DOHH2 (cell line): ENCODE data around the gene CSNK1A1.

Experiments used
- EZH2phosphoT487 ChIP-seq: fragments of 200-600 bp; sonication (generic); IDR thresholded peaks from 2 replicates; pipeline ENCODE4 v1.6.1; 2017; ENCODE audit warnings: borderline replicate concordance, mild to moderate bottlenecking, antibody characterized with exemption, low read length, moderate library complexity, mixed read lengths
- TF ChIP-seq, protein P1 (sequence below): fragments of 200-600 bp; sonication (generic); IDR thresholded peaks from one replicate; pipeline ENCODE4 v1.5.1; 2014; ENCODE audit warnings: antibody characterized with exemption, mild to moderate bottlenecking, low read depth, low read length; ENCODE audit not compliant: poor library complexity, severe bottlenecking

DNA sequence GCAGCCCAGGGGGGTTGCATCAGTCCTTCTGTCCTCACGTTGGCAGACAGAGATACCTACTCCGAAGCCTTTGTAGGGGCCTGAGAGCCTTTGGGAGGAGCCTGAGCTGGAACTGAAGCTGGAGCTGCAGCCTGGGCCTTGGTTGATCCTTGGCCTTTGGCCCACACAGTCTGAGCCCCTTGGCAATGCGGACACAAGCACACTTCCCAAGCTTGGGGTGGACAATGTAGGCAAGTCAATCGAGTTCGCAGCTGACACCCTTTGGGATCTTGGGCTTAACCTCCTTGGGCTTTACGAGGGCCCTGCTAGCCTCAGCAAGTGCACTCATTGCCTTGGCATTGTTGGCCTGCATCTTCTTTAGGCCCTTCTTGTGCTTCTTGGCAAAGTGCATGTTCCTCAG, 5.9 kb downstream of the CSNK1A1 start:
- TF ChIP-seq, protein P1, sequence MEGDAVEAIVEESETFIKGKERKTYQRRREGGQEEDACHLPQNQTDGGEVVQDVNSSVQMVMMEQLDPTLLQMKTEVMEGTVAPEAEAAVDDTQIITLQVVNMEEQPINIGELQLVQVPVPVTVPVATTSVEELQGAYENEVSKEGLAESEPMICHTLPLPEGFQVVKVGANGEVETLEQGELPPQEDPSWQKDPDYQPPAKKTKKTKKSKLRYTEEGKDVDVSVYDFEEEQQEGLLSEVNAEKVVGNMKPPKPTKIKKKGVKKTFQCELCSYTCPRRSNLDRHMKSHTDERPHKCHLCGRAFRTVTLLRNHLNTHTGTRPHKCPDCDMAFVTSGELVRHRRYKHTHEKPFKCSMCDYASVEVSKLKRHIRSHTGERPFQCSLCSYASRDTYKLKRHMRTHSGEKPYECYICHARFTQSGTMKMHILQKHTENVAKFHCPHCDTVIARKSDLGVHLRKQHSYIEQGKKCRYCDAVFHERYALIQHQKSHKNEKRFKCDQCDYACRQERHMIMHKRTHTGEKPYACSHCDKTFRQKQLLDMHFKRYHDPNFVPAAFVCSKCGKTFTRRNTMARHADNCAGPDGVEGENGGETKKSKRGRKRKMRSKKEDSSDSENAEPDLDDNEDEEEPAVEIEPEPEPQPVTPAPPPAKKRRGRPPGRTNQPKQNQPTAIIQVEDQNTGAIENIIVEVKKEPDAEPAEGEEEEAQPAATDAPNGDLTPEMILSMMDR = no peak
- TF ChIP-seq EZH2phosphoT487 = no peak
